Neuronal stem cell (in vitro differentiated cells): ENCODE results near the gene KDM4C.
"Not testable (repeated sequence)": the region's sequence is repeated elsewhere in the genome, so short reads cannot be mapped to it uniquely, and the experiment has no call there.

Experiments used
- DNase-seq: peaks from one replicate; pipeline ENCODE4 v3.0.0-alpha.2; 2013; ENCODE audit warnings: low spot score
- H2AFZ ChIP-seq: one replicate; pipeline ENCODE4 v1.6.1; 2013; ENCODE audit warnings: mild to moderate bottlenecking, low read length, inconsistent platforms
- H2AK5ac ChIP-seq: 2 replicates; pipeline ENCODE4 v1.6.1; 2013; ENCODE audit warnings: low read depth, mild to moderate bottlenecking, inconsistent platforms, low read length, moderate library complexity, mixed read lengths
- H2BK120ac ChIP-seq: 2 replicates; pipeline ENCODE4 v1.6.1; 2013; ENCODE audit warnings: low read depth, mild to moderate bottlenecking, inconsistent platforms, low read length, moderate library complexity, mixed read lengths
- H2BK12ac ChIP-seq: one replicate; pipeline ENCODE4 v1.6.1; 2013; ENCODE audit warnings: low read length, inconsistent platforms
- H2BK15ac ChIP-seq: 2 replicates; pipeline ENCODE4 v1.6.1; 2013; ENCODE audit warnings: mild to moderate bottlenecking, low read length, inconsistent platforms, mixed read lengths
- H2BK5ac ChIP-seq: one replicate; pipeline ENCODE4 v1.6.1; 2013; ENCODE audit warnings: inconsistent platforms, mild to moderate bottlenecking, low read length, moderate library complexity
- H3K14ac ChIP-seq: one replicate; pipeline ENCODE4 v1.6.1; 2013; ENCODE audit warnings: low read length, inconsistent platforms
- H3K18ac ChIP-seq: 2 replicates; pipeline ENCODE4 v1.6.1; 2013; ENCODE audit warnings: low read length, inconsistent platforms
- H3K23ac ChIP-seq: 2 replicates; pipeline ENCODE4 v1.6.1; 2013; ENCODE audit warnings: low read depth, mild to moderate bottlenecking, mixed read lengths, low read length, inconsistent platforms; ENCODE audit not compliant: poor library complexity
- H3K27ac ChIP-seq: replicated peaks from 3 replicates; pipeline ENCODE4 v1.5.1; 2013; ENCODE audit warnings: low read length, inconsistent platforms
- H3K27me3 ChIP-seq, 3 experiments: 2 replicates each; pipeline ENCODE4 v1.6.1; 2013; ENCODE audit warnings: low read length in 3 of 3, mild to moderate bottlenecking in 2 of 3, inconsistent platforms in 1 of 3, low read depth in 1 of 3, mixed read lengths in 1 of 3, moderate library complexity in 1 of 3; ENCODE audit not compliant: control insufficient read depth in 3 of 3, insufficient read depth in 3 of 3
- H3K36me3 ChIP-seq, 2 donors: replicated peaks in 1 of 2; 2 replicates each; pipeline ENCODE4 v1.6.1; 2013; ENCODE audit warnings: low read length in 2 of 2; ENCODE audit not compliant: control insufficient read depth in 2 of 2, insufficient read depth in 2 of 2
- H3K4ac ChIP-seq: 2 replicates; pipeline ENCODE4 v1.6.1; 2013; ENCODE audit warnings: inconsistent platforms, mild to moderate bottlenecking, low read length, moderate library complexity
- H3K4me1 ChIP-seq, 2 donors: 1 replicate in 1 of 2; 2 replicates in 1 of 2; pipeline ENCODE4 v1.6.1; 2013; ENCODE audit warnings: low read length in 2 of 2, low read depth in 1 of 2; ENCODE audit not compliant: control insufficient read depth in 2 of 2, insufficient read depth in 1 of 2
- H3K4me2 ChIP-seq: one replicate; pipeline ENCODE4 v1.6.1; 2013; ENCODE audit warnings: mild to moderate bottlenecking, low read length, inconsistent platforms; ENCODE audit not compliant: insufficient read depth, poor library complexity, severe bottlenecking
- H3K4me3 ChIP-seq, 2 donors: 2 replicates each; pipeline ENCODE4 v1.5.1; 2013; ENCODE audit warnings: low read length in 2 of 2, mild to moderate bottlenecking in 2 of 2, inconsistent platforms in 1 of 2, moderate library complexity in 1 of 2
- H3K79me1 ChIP-seq: one replicate; pipeline ENCODE4 v1.6.1; 2013; ENCODE audit warnings: low read depth, mild to moderate bottlenecking, inconsistent platforms, low read length, moderate library complexity
- H3K9ac ChIP-seq: one replicate; pipeline ENCODE4 v1.6.1; 2013; ENCODE audit warnings: mild to moderate bottlenecking, low read depth, low read length, inconsistent platforms; ENCODE audit not compliant: poor library complexity
- H3K9me3 ChIP-seq, 2 donors: replicated peaks in 1 of 2; 2 replicates each; pipeline versions ENCODE3 to v1.6.1; 2013; ENCODE audit warnings: low read length in 2 of 2, mild to moderate bottlenecking in 2 of 2, inconsistent platforms in 1 of 2, low read depth in 1 of 2, mixed read lengths in 1 of 2, moderate library complexity in 1 of 2; ENCODE audit not compliant: control insufficient read depth in 2 of 2, insufficient read depth in 1 of 2
- H4K8ac ChIP-seq: one replicate; pipeline ENCODE4 v1.6.1; 2013; ENCODE audit warnings: low read depth, mild to moderate bottlenecking, inconsistent platforms, low read length, moderate library complexity
- H4K91ac ChIP-seq: one replicate; pipeline ENCODE4 v1.6.1; 2013; ENCODE audit warnings: low read length, low read depth, mild to moderate bottlenecking, inconsistent platforms; ENCODE audit not compliant: poor library complexity
- WGBS, 2 donors: extraction: QIAGEN DNeasy Blood & Tissue Kit; methylation state at CpG; one replicate each; pipeline ENCODE4 v1.1.7; 2013; ENCODE audit warnings: missing lambda C conversion rate in 2 of 2, mixed read lengths in 1 of 2; ENCODE audit not compliant: insufficient read length in 2 of 2, insufficient replicate concordance in 1 of 2; ENCODE audit errors: extremely low coverage in 2 of 2; 5-methylcytosine and 5-hydroxymethylcytosine counted together

KDM4C gene

DNA sequence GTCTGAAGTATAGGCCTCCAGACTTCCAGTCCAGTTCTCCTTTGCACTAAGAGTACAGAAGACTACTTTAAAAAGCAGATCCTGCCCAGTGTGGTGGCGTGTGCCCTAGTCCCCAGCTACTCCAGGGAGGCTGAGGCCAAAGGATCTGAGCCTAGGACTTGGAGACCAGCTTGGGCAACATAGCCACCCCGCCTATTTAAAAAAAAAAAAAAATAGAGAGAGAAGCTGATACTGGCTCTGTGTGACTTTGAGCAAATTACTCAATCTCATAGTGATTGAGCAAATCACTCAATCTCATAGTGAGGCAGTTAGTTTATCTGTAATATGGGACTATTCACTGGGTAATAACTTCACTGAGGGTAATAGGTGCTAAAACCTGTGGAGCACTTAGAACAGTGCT, 43.6 kb upstream of the KDM4C start:
- Histone ChIP-seq H3K27me3 (no peaks in the 10 kb centered on the region), H3K79me1 (no peaks in the 10 kb centered on the region), H3K9ac (no peak overlapping the region), H3K4me2 (no peak overlapping the region), H3K27ac (no peak overlapping the region), H3K14ac (no peak overlapping the region), H2BK5ac (no peak overlapping the region), H2BK15ac (no peak overlapping the region), H3K23ac (no peak overlapping the region), H3K9me3 (no peaks in the 10 kb centered on the region), H3K36me3 (no peaks in the 10 kb centered on the region), H4K91ac (no peak overlapping the region), H3K4me1 (no peaks in the 10 kb centered on the region), H2BK120ac (no peak overlapping the region), H2BK12ac (no peak overlapping the region), H3K4me3 (no peak overlapping the region), H3K4ac (no peak overlapping the region), H4K8ac (no peak overlapping the region), H3K18ac (no peak overlapping the region), H2AK5ac (no peak overlapping the region), H2AFZ (no peak overlapping the region)
- WGBS, 2 donors: no CpG with 5 or more reads among the region's 2 CpGs
- DNase-seq: no peak

DNA sequence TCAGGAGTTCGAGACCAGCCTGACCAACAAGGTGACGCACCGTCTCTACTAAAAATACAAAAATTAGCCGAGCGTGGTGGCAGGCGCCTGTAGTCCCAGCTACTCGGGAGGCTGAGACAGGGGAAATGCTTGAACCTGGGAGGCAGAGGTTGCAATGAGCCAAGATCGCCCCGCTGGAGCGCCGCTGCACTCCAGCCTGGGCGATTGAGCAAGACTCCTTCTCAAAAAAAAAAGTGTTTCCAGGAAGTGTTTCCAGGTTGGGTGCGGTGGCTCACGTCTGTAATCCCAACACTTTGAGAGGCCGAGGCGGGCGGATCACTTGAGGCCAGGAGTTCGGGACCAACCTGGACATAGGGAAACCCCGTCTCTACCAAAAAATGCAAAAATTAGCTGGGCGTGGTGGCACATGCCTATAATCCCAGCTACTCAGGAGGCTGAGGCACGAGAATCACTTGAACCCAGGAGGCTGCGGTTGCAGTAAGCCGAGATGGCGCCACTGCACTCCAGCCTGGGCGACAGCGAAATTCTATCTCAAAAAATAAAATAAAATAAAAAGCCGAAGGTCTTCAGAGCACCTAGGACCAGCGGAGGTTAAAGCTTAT, 42.5 kb upstream of the KDM4C start:
- not testable (repeated sequence) for H3K4me3 ChIP-seq, H2BK5ac ChIP-seq, H4K91ac ChIP-seq, H2AFZ ChIP-seq, H4K8ac ChIP-seq, DNase-seq, H2BK15ac ChIP-seq, H3K4me2 ChIP-seq, H3K79me1 ChIP-seq, H2AK5ac ChIP-seq, H3K18ac ChIP-seq, H3K4ac ChIP-seq, H3K4me1 ChIP-seq, H3K9ac ChIP-seq, H3K9me3 ChIP-seq, H2BK120ac ChIP-seq, H3K23ac ChIP-seq, H3K14ac ChIP-seq, H3K27me3 ChIP-seq, H3K36me3 ChIP-seq, H3K27ac ChIP-seq, H2BK12ac ChIP-seq
- no CpG with 5 or more reads among the region's 28 CpGs for WGBS, 2 donors

DNA sequence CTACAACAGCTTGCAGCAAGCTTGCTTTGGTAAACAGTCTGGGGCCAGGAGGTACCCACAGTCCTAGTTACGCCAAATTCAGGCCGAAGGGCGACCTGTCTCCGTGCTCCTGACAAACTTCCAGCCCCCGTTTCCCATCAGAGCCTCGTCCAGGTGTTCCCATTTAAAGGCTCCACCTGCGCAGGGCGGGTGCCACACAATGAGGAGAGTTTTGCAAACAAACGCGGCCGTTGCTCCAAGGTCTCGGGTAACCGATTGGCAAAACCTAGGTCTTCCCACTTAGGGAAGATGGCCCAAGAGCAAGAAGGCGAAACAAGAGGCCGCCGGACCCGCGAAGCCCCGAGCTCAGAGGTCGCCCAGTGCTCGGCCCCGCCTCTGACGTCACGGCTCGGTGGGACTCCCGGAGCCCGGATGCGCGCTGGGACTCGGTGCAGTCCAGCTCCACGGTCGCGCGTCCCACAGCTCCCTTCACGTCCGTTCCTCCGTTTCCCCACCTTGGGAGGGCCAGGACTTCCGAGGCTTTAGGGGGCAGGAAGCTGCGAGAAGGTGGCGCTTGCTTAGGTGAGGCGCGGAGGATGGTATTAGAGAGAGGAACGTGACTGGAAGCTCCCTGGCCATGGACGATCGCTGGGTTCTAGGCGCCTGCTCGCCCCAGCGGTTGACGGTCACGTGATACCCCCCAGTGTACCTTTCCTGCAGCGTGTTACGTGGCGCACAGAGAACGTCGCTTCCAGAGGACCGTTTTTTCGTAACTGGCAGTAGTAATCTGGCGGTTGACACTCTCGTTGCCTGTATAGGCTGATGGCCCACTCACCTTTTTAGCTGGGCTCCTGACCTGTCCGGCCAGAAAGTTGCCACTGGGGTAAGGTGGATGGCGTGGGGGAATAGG, 41.8 kb upstream of the KDM4C start:
- H2AK5ac ChIP-seq: peak overlapping the region; percentile 40
- no peak overlapping the region for H3K4me2 ChIP-seq
- H3K27ac ChIP-seq: no peak overlapping the region
- H3K18ac ChIP-seq: peak overlapping the region; percentile 13
- no peak overlapping the region for H4K8ac ChIP-seq
- no peaks in the 10 kb centered on the region for H3K9me3 ChIP-seq
- no peaks in the 10 kb centered on the region for H3K79me1 ChIP-seq
- no peaks in the 10 kb centered on the region for H3K27me3 ChIP-seq
- no peak overlapping the region for H2BK120ac ChIP-seq
- H2AFZ ChIP-seq: no peak overlapping the region
- H2BK5ac ChIP-seq: no peak overlapping the region
- WGBS, 2 donors: no CpG with 5 or more reads among the region's 61 CpGs
- H2BK15ac ChIP-seq: peak overlapping the region; percentile 55
- no peak for DNase-seq
- no peak overlapping the region for H3K4ac ChIP-seq
- no peak overlapping the region for H4K91ac ChIP-seq
- H3K4me3 ChIP-seq: no peak overlapping the region
- no peaks in the 10 kb centered on the region for H3K4me1 ChIP-seq
- no peak overlapping the region for H3K23ac ChIP-seq
- no peaks in the 10 kb centered on the region for H3K36me3 ChIP-seq
- H3K9ac ChIP-seq: no peak overlapping the region
- peak overlapping the region; percentile 14 for H3K14ac ChIP-seq
- no peak overlapping the region for H2BK12ac ChIP-seq

DNA sequence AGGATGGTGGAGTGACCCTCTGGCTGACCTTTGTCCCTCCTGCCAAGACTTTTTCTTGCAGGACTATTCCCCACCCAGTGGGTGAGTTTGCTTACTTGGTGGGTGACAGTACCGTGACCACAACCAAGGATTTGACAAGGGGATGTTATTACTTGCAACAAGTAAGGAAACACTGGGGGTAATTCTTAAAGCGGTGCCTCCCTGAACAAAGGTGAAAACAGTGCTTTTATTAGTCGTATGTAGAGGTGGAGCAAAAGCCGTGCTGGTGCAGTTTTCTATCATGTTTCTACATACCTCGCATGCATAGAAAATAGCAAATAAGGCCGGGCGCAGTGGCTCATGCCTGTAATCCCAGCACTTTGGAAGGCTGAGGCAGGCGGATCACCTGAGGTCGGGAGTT, 41.0 kb upstream of the KDM4C start:
- no peak overlapping the region for H4K91ac ChIP-seq
- H3K14ac ChIP-seq: no peak overlapping the region
- H3K4ac ChIP-seq: no peak overlapping the region
- H3K27me3 ChIP-seq: no peaks in the 10 kb centered on the region
- no peaks in the 10 kb centered on the region for H3K79me1 ChIP-seq
- H3K4me3 ChIP-seq: no peak overlapping the region
- no peak overlapping the region for H3K9ac ChIP-seq
- no peak overlapping the region for H2BK120ac ChIP-seq
- no peaks in the 10 kb centered on the region for H3K4me1 ChIP-seq
- no peak overlapping the region for H2AFZ ChIP-seq
- WGBS, 2 donors: no CpG with 5 or more reads among the region's 9 CpGs
- no peak overlapping the region for H3K23ac ChIP-seq
- no peak overlapping the region for H3K27ac ChIP-seq
- no peak overlapping the region for H3K18ac ChIP-seq
- no peak overlapping the region for H2AK5ac ChIP-seq
- no peaks in the 10 kb centered on the region for H3K9me3 ChIP-seq
- no peaks in the 10 kb centered on the region for H3K36me3 ChIP-seq
- no peak overlapping the region for H2BK5ac ChIP-seq
- no peak overlapping the region for H4K8ac ChIP-seq
- H2BK15ac ChIP-seq: no peak overlapping the region
- H2BK12ac ChIP-seq: no peak overlapping the region
- DNase-seq: no peak
- H3K4me2 ChIP-seq: no peak overlapping the region
